Stimulated activated CD4-positive, alpha-beta T cell treated with anti-CD3 and anti-CD28 coated beads, Interleukin-1b, Interleukin-23, amount 100 ng/mL, for 4 hours (primary cell): ENCODE measurements around the gene TPPP3.
A peak's percentile ranks its signal among the peaks of the same experiment; 100 is the strongest.

Experiments
- DNase-seq, 2 donors: peaks; one replicate each; pipeline ENCODE4 v3.0.0-alpha.2; 2020; ENCODE audit warnings: low read depth in 2 of 2

Gene TPPP3

DNA sequence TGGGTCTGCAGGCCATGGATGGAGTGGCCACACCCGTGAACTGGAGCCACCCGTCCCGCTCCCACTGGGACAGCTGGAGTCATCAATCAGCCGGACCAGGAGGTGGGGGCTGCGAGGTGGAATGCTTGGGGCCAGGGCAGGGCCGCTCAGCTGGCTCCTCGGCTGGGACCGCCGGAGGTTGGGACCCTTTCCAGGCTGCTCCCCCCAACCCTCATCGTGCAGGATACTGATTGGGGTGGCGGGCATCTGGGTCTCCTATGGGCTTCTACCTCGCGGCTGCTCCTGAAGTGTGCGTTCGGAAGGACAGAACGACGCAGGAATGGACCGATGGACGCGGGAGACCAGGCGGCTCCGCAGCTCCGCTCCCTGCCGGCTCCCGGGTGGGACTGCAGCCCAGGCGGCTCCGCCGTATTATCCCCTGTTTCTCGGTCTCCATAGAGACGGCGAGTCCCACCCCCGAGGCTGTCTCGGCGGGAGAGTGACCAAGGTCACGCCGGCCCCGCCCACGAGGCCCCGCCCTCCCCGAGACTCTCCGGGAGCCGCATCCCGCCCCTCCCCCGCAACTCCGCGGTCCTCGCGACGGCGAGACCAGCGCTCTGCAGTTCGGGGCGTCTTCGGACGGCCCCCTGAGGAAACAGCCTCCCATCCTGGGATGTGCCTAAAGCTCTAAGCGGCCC, at the start of gene TPPP3:
Gene TPPP3 (minus strand): TSS at position 388 of the 677 bp plus-strand sequence. CDS start 2,387 bp downstream, outside the sequence.
- no peak for DNase-seq

DNA sequence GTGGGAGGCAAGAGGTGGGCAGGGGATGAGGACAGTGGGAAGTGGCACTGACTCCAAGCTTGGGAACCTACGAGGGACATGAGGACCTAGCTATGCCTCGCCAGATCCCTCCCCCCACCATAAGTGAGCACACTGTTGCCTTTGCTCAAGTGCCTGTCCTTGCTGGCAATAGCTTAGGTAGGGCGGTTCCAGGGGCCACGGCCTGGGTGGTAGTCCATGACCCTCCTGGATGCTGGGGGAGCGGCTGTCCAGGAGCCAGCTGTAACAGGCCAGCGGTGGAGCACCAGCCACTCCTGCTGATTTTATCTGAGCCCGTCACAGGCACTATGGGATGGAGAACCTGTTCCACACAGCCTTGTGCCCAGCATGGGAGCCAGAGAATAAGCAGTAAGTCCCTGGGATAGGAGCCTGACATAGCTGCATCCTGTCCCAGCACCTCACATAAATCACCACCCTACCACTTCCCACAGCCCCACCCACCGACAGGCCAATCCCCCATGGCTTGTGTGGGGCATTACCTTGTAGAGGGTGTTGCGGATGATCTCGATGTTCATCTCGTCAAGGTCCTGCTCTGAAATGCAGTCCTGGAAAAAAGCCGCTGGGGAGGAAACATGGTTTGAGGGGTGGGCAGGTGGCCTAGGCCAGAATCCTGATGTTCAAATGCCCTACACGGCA, 49.4 kb upstream of the TPPP3 start:
- DNase-seq, result no peak

DNA sequence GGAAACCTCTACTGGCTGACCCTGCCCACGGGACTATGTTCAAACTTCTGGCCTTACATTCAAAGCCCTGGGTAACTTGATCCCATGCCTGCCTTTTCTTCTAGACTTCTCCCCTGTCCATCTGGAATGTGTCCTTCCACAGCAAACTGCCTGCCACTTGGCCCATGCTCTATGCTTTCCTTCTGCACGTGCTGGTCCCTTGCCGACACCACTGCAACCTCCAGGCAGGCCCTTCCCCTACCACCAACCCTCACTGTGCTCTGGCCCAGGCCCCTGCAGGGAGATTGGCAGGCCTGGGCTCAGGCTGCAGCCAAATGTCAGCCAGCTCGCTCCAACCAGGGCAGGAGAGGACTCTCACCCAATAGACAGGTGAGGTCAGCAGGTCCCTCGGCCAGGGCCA, 48.6 kb upstream of the TPPP3 start:
- DNase-seq, result no peak

DNA sequence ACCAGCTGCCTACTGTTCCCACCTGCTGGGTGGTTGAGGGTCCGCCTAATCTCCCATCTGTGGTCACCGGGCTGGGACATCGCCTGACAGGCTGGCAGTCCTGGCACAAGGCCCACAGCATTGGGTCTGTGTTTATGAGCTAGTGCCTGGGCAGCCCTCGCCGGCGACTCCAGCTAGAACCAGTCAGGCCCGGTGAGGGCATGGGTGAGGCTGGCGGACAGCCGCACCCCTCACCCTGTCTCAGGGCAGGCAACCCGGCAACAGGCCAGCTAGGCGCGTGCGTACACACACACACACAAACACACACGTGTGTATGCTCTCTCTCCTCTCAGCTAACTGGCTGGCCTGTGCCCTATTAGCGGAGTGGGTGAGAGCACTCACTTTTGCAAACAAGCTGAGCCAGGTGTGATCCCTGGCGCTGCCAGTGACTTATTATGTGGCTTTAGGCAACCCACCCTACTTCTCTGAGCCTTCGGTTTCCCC, 48.0 kb upstream of the TPPP3 start:
- DNase-seq, result no peak

DNA sequence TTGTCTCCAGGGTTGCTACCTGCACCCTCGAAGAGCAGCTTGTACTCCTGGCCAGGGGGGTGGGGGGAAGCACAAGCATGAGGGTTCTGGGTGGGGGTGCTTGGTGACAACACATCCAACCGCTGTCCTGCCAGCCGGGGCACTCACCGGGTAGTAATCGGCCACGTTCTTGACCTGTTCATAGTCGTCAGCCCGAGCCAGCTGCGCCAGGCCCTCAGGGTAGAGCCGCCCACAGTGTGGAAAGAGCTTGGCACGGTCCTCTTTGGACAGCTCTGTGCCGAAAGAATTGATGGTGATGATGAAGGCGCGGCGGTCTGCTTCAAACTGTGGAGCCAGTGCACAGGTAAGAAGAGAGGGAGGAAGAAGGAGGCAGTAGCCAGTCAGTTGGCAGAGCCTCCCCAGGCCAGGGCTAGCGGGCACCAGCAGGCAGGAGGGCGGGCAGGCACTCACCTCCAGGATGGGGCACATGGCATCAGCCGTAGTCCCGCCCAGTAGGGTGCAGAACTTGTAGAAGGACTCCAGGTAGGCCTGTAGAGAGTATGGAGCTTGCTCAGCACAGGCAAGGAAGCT, 45.6 kb upstream of the TPPP3 start:
- no peak for DNase-seq

DNA sequence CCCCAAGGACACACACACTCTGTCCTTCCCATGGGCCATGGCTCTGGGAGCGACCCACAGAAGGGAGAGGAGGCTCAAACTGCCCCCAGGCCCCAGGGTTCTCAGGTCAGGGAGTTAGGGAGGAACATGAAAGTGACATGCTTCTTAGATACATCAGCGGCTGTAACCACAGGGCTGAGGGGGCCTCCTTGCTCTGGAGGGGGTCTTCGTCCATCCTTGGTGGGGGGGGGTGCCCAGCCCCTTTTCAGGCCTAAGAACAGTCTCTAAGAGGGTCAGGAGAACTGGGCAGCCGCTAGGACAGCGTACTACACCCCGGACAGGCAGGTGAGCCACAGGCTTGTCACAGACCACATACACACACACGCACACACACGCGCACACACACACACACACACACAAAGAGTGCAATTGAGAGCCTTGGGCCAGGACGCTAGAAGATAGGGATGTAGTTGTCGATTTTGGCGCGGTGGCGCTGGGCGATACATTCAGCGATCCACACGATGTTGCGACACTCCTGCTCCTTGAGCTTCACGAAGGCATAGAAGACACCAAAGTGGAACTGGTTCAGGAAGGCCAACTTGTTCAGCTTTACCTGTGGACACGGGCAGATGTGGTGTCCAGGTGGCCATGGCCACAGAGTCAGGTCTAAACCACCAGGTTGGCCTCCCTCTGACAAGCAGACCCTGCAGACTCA, 44.9 kb upstream of the TPPP3 start:
- DNase-seq, result no peak

DNA sequence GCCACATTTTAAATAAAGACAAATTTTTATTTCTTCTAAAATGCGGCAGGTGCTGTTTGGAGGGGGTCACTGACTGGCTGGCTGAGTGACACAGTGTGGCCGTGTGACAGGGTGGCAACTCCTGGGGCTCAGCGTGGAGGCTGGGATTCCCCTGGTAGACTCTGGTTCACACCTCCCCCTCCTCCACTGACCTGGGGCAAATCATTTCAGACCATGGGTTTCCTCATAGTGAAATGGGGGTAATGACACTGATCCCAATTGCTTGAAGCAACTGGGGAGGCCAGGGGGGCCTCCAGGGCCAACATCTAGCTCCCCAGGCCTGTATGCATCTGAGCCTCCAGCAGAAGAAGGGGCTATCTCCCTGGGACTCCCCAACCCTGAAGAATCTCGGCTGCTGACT, 44.2 kb upstream of the TPPP3 start:
- DNase-seq, result no peak

DNA sequence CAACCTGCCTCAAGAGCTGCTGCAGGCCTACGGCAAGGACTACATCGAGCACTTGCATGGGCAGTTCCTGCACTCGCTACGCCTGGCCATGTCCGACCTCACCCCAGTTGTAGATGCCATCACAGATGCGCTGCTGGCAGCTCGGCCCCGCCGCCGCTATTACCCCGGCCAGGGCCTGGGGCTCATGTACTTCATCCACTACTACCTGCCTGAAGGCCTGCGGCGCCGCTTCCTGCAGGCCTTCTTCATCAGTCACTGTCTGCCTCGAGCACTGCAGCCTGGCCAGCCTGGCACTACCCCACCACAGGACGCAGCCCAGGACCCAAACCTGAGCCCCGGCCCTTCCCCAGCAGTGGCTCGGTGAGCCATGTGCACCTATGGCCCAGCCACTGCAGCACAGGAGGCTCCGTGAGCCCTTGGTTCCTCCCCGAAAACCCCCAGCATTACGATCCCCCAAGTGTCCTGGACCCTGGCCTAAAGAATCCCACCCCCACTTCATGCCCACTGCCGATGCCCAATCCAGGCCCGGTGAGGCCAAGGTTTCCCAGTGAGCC, 43.4 kb upstream of the TPPP3 start:
- no peak for DNase-seq

DNA sequence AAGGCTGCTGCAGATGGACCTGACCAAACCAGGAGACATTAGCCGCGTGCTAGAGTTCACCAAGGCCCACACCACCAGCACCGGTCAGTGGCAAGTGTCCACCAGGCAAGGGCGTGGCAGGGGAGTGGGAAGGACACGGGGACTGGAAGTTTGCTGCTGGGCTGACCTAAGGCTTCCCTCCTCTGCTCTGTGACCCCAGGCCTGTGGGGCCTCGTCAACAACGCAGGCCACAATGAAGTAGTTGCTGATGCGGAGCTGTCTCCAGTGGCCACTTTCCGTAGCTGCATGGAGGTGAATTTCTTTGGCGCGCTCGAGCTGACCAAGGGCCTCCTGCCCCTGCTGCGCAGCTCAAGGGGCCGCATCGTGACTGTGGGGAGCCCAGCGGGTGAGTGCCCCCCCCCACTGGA, 42.5 kb upstream of the TPPP3 start:
- DNase-seq, result no peak

DNA sequence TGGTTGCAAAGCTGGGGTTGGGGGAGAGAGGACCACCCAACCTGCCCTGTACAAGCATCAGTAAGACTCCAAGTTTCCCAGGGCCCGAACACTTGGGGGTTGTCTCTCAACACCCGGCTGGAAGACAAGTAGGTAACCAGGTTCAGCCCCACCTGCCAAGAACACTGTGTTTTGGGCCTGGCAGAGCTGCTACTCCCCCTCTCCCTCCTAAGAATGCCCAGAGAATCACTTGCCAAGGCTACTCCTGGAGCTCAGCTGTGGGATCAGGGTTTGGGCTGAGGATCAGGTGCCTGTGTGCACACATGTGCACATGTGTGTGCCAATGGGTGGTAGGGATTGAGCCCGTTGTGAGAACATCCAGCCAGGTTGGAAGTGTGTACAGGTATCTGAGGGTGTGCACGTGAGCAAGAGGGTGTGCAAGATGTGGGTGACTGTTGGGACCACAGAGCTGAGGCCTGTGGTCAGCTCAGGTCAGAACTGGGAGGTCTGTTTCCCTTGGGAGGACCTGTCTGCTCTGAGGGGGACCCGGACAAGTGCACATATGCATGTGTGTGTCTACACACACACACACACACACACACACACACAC, 39.9 kb upstream of the TPPP3 start:
- DNase-seq, result no peak

DNA sequence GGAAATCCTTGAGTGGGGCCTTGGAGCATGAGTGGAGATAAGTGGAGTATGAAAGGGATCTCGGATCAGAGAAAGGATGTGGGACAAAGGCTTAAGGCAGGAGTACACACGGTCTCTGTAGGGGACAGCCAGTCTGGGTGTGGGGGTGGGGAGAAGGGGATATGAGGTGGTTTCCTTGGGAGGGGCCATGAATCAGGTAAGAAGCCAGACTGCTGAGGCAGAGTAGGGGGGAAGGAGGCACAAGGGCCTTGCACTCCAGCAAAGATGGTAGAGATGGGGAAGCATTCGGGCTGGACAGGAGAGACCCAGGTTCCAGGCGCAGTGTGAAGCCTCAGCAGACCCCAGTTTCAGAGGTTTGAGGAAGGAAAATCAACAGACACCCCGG, 39.2 kb upstream of the TPPP3 start:
- no peak for DNase-seq

DNA sequence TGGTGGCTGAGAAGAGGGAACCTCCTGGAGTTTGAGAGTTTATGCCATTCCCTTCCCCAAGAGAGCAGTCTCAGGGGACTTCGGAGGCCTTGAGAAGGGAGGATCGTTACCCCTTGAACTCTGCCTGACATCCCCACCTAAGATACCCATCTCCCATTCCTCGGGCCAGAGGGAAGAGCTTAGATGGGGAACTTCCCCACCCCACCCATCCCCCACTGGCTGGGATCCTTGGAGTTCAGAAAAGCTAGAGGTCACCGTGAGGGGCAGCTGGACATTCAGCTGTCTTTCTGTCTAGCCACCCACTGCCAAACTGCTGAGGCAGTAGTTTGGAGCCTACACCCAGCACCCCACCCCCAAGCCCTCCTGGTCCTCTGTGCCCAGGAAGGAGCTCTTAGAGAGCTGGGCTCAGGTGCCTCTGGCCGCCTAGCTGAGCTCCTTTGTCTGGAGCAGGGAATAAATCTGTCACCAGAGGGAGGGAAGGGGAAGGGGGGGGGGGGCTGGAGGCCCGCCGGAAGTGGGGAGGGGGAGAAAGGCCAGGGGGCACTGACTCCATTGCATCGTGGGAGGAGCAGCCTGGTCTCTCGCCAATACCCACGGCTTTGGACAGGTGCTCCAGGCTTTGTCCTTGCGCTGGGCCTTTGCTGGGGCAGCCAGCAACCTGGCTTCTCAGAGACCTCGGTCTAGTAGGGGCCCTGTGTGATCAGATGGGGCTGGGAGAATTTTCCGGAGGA, 38.6 kb upstream of the TPPP3 start:
- DNase-seq, result no peak

DNA sequence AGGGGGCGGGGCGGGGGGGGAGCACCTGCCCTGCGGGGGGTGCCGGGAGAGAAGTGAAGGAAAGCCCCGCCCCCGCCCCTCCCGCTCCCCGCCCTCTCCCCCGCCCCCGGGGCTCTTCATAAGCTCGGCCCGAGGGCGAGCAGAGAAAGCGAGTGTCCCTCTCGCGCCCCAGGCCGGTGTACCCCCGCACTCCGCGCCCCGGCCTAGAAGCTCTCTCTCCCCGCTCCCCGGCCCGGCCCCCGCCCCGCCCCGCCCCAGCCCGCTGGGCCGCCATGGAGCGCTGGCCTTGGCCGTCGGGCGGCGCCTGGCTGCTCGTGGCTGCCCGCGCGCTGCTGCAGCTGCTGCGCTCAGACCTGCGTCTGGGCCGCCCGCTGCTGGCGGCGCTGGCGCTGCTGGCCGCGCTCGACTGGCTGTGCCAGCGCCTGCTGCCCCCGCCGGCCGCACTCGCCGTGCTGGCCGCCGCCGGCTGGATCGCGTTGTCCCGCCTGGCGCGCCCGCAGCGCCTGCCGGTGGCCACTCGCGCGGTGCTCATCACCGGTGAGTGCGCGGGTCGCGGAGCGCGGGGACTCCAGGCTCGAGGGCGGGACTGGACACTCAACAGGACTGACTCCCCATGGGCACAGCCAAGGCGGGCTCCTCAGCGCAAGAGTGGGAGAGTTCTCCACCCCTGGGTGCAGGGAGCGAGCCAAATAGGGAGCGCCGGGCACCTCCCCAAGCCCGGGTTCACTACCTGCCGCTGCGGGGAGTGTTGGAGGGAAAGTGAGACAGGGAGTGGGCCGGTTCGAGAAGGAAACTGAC, 37.9 kb upstream of the TPPP3 start, which contains the start of gene HSD11B2:
Gene HSD11B2 (plus strand): TSS at position 145 of the 798 bp plus-strand sequence. CDS start 128 bp downstream, at position 273.
- peak; percentile 20 to 41 for DNase-seq

DNA sequence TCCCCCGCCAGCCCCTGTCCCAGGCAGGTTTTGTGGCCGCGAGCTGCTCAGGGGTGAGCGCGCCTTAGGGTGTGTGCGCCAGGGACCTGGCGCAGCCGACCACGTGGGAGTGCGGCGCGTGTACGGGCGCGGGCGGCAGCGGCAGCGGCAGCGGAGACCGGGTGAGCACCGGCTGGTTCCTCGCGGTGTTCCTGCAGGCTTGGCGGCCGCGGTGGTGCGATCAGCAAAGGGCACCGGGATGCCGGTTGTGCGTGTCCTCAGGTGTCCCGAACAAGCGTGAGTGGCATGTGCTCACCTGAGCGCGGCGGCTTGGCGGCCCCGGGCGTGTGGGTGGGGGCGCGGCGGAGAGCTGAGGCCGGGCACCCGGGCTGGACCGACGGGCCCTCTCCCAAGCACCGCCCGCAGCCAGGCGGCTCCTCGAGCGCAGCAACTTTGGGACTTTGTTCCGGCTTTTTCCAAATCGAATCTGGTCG, 37.2 kb upstream of the TPPP3 start:
- peak; percentile 17 to 45 for DNase-seq

DNA sequence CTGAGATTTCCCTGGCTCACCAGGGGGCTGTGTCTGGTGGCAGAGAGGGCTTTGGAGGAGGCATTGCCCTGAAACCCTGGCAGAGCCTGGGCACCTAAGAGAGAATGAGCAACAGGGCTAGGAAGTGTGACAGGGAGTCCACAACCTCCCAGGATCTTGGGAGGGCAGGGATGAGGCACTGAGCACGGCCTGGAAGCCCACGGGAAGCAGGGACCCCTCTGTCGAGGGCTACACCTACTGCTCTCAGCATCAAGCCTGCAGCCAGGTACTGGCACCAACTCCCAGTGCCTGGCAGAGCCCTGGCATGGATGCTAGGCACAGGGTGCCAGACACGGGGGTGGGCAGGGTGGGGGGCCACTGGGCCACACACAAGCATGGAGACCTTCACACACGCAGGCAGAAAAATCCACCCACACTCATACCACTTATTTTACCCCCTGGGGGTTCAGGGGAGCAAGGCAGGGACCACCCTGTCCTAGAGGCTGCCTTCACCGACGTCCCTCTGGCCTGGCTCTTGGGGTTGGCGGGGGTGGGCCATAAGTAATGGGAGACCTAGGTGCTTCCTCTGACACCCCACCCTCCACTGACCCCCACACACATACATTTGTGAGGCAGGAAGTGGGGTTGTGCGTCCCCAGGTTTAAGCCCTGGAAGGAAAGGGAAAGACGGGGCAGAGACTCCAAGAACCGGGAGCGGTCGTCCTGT, 36.7 kb upstream of the TPPP3 start:
- DNase-seq, result no peak

DNA sequence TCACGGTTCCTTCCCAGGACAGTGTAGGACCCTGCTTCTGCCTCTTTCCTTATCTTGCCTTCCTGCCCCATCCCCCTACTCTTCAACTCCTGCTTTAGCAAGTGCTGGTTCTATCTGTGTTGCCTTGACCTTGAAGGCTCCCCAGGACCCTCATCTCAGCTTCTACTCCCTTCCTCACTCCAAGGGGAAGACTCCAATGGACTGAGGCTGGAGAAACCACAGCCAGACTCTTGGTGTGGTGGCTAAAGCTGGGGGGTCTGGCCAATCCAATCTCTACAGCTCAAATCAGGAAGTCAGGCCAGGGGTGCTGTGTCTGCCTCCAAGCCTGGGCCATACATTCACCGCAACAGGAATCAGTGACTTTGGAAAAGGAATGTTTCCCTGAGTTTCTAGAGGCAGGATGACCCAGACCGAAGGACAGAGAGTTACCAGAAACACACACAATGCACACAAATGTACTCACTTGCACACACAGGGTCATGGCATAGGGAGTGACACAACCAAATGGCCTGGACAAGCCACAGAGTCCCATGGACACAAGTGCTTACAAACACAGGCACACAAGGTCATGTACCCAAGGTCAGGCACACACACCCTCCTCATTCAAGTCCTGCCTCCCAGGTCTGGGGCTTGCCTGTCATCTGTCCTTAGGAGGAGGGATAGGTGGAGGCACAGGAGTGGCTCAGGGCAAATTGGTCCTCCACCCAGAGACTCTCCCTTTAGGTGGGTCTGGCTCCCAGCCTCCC, 35.9 kb upstream of the TPPP3 start:
- no peak for DNase-seq

DNA sequence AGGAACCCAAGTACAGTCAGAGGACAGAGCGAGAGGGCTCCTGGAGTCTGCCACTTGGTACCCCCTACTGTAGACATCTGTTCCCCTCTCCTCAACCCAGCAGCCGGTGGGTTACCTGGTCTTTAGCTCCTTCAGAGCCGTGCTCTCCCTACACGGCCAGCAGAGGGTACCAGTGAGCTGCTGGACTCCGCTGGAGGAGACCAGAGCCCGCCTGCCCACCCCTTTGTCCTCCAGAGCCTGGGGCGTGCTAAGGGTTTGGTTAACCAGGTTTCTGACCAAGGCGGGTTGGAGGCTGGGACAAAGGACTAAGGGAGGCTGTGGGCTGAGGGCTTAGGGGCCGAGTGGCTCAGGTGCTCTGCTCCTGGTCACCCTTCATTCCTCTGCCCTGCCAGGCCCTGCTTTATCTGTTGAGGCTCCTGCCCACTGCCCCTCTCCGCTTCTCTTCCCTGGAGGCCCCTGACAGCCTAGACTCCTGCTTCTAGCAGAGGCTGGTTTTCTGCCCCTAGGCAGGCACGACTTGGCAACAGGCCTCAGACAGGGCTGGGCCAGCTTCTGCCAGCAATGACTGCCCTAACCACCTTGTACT, 34.9 kb upstream of the TPPP3 start:
- DNase-seq, result peak; percentile 44 to 47

DNA sequence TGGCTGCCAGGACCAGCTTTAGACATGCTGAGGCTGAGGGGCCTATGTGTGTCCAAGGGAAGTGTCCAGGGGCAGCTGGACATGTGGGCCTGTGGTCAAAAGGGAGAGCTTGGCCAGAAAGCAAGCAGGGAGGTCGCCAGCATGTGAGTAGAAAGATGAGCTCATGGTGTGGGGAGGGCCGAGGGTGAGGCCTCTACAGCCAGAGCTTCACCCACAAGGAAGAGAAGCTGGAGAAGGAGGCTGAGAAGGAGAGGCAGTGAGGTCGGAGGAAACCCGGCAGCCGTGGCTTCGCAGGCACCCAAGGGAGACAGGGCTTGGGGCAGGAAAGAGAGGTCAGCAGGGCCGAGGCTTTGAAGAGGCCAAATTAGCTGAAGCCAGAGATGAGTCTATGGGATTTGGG, 33.7 kb upstream of the TPPP3 start:
- no peak for DNase-seq
